D341Med (cell line): ENCODE measurements around the gene HNRNPA3.

ENCODE experiments used
- DNase-seq: peaks from one replicate; pipeline ENCODE4 v3.0.0; 2012; ENCODE audit warnings: low spot score

The HNRNPA3 gene

DNA sequence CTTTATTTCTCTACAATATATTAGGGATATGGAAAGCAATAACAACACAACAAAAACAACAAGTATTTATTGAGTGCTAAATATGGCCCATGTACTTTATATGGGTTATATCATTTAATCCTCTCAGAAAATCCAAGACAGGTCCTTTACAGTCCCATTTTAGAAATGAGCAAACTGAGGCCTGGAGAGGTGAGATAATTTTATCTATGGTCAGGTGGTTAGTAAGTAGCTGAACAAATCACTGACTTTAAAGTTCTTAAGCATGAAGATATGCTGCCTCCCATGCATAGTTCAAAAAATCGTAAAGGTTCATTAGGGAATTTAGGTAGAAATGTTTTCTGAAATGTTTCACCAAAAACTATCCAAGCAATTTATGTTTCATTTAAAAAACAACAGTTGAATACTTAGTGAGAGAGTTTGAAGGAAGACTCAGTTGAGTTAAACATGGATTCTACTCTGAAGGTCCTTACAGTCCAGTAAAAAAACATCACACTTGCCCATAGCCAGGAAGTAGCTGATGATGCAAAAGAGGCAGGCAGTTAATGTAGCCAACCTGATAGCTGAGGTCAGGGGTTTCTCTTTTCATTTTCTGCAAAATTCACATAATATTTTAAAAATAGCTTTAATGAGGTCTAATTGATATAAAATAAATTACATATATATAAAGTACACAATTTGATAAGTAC lies 59.5 kb downstream of the HNRNPA3 start:
- no peak for DNase-seq

DNA sequence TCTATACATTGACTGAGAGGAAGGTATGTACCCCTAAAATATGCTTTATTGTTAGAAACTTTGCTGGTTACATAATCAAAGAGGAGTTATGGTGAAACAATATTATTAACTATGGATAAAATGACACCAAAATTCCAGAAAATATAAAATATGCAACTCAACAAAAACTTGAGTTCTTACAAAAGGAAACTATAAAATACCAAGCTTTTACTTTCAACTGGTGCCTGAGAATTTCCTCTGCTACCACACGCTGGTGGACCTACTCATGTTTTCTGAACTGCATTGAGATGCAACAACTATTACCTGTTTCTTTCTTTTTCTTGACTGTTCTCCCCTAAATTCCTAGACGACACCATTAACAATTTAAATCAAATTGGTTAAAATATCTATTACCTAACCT lies 60.2 kb downstream of the HNRNPA3 start:
- no peak for DNase-seq

DNA sequence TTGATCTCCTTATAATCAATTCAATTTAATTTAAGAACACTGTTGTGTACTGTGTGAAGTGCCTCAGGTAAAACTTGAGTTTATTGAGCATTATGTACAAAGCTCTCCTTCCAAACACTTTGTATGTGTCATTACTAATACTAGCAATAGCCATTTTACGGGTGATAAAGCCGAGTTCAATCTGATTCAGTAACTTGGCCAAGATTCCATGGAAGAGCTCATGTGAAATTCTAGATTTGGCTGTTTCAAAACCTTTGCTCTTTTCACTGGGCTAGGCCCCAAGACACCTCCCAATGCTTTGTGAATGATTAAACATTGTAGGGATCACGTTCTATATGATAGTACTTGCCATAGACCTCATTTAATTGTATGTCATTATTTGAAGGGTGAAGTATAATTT lies 60.8 kb downstream of the HNRNPA3 start:
- DNase-seq: no peak
